HepG2 (cell line): ENCODE results near the gene SCO1. TPM values are rescaled to one million over a fixed set of nuclear protein-coding genes. Genes with fewer than 3 reads are reported as not detected.

Source experiments
- ATAC-seq: fragments of 200-7000 bp; cut with Tn5 transposase; 3 replicates; pipeline ENCODE4 v1.9.1; 2020; ENCODE audit warnings: mild to moderate bottlenecking, moderate library complexity
- BruUV-seq: library from RNA; stranded (reverse); fragments of 400-500 nt; replicated peaks from 2 replicates; lab custom pipeline; 2021; lab: Mats Ljungman, UMichigan
- CTCF ChIA-PET: fragments of 300-600 bp; formaldehyde crosslinking; extraction: SDS; loops from one replicate; lab custom pipeline; 2021; ENCODE audit warnings: low total read pairs, inconsistent platforms, low intra/inter-chr PET ratio; lab: Yijun Ruan, JAX
- POLR2A ChIA-PET: fragments of 350-600 bp; sonication (Branson Sonifier 250); formaldehyde crosslinking; loops from one replicate; lab custom pipeline; 2020; ENCODE audit warnings: antibody characterized with exemption, inconsistent platforms; lab: Yijun Ruan, JAX
- DNase-seq: peaks from one replicate; pipeline ENCODE4 v3.0.0-alpha.2; 2015; ENCODE audit warnings: low spot score
- FAIRE-seq: peaks from 3 replicates; lab custom pipeline; 2011; peaks lifted over from hg19 to GRCh38; lab: Jason Lieb, UNC
- H2AFZ ChIP-seq: one replicate; pipeline ENCODE4 v1.6.1; 2011; ENCODE audit warnings: low read length, inconsistent platforms
- H3K27ac ChIP-seq: fragments of 300-600 bp; 3 replicates; pipeline ENCODE4 v1.8.0; 2011; ENCODE audit warnings: mixed run types, mild to moderate bottlenecking, mixed read lengths, low read length, inconsistent platforms; ENCODE audit not compliant: insufficient read depth; ENCODE audit errors: extremely low read length
- H3K27me3 ChIP-seq, 2 experiments: fragments of 200-600 bp in 1 of 2; 2 replicates in 1 of 2; 3 replicates in 1 of 2; pipeline versions ENCODE4 v1.6.0 to v1.8.0; 2011; ENCODE audit warnings: low read length in 2 of 2, mild to moderate bottlenecking in 2 of 2, moderate library complexity in 2 of 2, inconsistent platforms in 1 of 2; ENCODE audit not compliant: insufficient read depth in 2 of 2, control insufficient read depth in 1 of 2
- H3K36me3 ChIP-seq, 2 experiments: fragments of 200-600 bp in 1 of 2; replicated peaks in 1 of 2; 2 replicates in 1 of 2; 3 replicates in 1 of 2; pipeline versions ENCODE4 v1.5.1 to v1.8.0; 2011; ENCODE audit warnings: low read length in 2 of 2, inconsistent platforms in 1 of 2; ENCODE audit not compliant: insufficient read depth in 2 of 2, control insufficient read depth in 1 of 2
- H3K4me1 ChIP-seq: 2 replicates; pipeline ENCODE4 v1.5.1; 2012; ENCODE audit warnings: low read length, inconsistent platforms; ENCODE audit not compliant: insufficient read depth
- H3K4me2 ChIP-seq: 2 replicates; pipeline ENCODE4 v1.6.0; 2011; ENCODE audit warnings: low read depth, low read length, inconsistent platforms
- H3K4me3 ChIP-seq, 3 experiments: fragments of 200-600 bp in 1 of 3; sonication (generic), shearing (Covaris generic) in 1 of 3; replicated peaks in 1 of 3; 2 replicates each; pipeline ENCODE4 v1.5.1; 2011 to 2016; ENCODE audit warnings: low read length in 3 of 3, inconsistent platforms in 2 of 3, low read depth in 2 of 3, mild to moderate bottlenecking in 2 of 3, control low read depth in 1 of 3, mixed read lengths in 1 of 3; ENCODE audit not compliant: insufficient read depth in 1 of 3
- H3K79me2 ChIP-seq: one replicate; pipeline ENCODE4 v1.6.1; 2011; ENCODE audit warnings: low read length, inconsistent platforms; ENCODE audit not compliant: insufficient read depth
- H3K9ac ChIP-seq: 2 replicates; pipeline ENCODE4 v1.6.0; 2011; ENCODE audit warnings: mild to moderate bottlenecking, low read depth, low read length, inconsistent platforms; ENCODE audit not compliant: insufficient read depth
- H3K9me3 ChIP-seq: 2 replicates; pipeline ENCODE4 v1.5.1; 2012; ENCODE audit warnings: mild to moderate bottlenecking, low read length
- H4K20me1 ChIP-seq: 2 replicates; pipeline ENCODE4 v1.6.0; 2011; ENCODE audit warnings: inconsistent platforms, mild to moderate bottlenecking, low read length, moderate library complexity; ENCODE audit not compliant: insufficient read depth
- HCFC1 ChIP-seq: fragments of 150-350 bp; IDR thresholded peaks from 2 replicates; pipeline ENCODE4 v1.6.1; 2014; ENCODE audit warnings: low read depth, low read length
- JUNB ChIP-seq: sonication (generic); formaldehyde crosslinking; IDR thresholded peaks from 2 replicates; pipeline ENCODE4 v1.8.0; 2022; ENCODE audit warnings: missing genetic modification reagents, mild to moderate bottlenecking, borderline replicate concordance
- MXD4 ChIP-seq: IDR thresholded peaks from 2 replicates; pipeline ENCODE4 v1.6.1; 2016; ENCODE audit warnings: mild to moderate bottlenecking, missing biosample characterization, missing genetic modification reagents
- RBFOX2 ChIP-seq: fragments of 200-400 bp; formaldehyde crosslinking; IDR thresholded peaks from 2 replicates; pipeline ENCODE4 v1.6.1; 2017; ENCODE audit warnings: low read depth, mild to moderate bottlenecking, low read length
- RCOR2 ChIP-seq: IDR thresholded peaks from 2 replicates; pipeline ENCODE4 v1.6.1; 2016; ENCODE audit warnings: missing biosample characterization, missing genetic modification reagents
- RFXANK ChIP-seq: IDR thresholded peaks from 2 replicates; pipeline ENCODE4 v1.6.1; 2016
- SATB2 ChIP-seq: sonication (generic); formaldehyde crosslinking; IDR thresholded peaks from 2 replicates; pipeline ENCODE4 v1.5.0; 2020; ENCODE audit warnings: missing genetic modification reagents
- SIN3B ChIP-seq: fragments of 150-350 bp; IDR thresholded peaks from 2 replicates; pipeline ENCODE4 v1.6.1; 2014; ENCODE audit warnings: low read length
- ZNF138 ChIP-seq: sonication (generic); formaldehyde crosslinking; IDR thresholded peaks from 2 replicates; pipeline ENCODE4 v1.5.0; 2020; ENCODE audit warnings: mild to moderate bottlenecking, low read depth, missing genetic modification reagents
- ZNF652 ChIP-seq: IDR thresholded peaks from 2 replicates; pipeline ENCODE4 v1.6.1; 2016; ENCODE audit warnings: low read depth, borderline replicate concordance
- ZNF773 ChIP-seq: sonication (generic); formaldehyde crosslinking; IDR thresholded peaks from 2 replicates; pipeline ENCODE4 v1.4.0; 2020; ENCODE audit warnings: missing genetic modification reagents, borderline replicate concordance
- WGBS: methylation state at CpG from one replicate; pipeline ENCODE4 v1.1.6; 2017; ENCODE audit warnings: low lambda C conversion rate; 5-methylcytosine and 5-hydroxymethylcytosine counted together
- in situ Hi-C: cut with HindIII; loops from 2 replicates; pipeline ENCODE4 v1.10.0; 2017; ENCODE audit warnings: low pct_unique_long_range_greater_than_20kb; ENCODE audit not compliant: extremely low pct_ligation_motif_present
- intact Hi-C: fragments of 100-400 bp; cut with micrococcal nuclease; formaldehyde crosslinking; loops from one replicate; pipeline ENCODE4 v1.10.0; 2022; ENCODE audit not compliant: unreplicated experiment
- polyA plus RNA-seq, 8 experiments: library from polyadenylated mRNA; depleted of rRNA in 3 of 8; stranded (reverse) in 7 of 8; unstranded in 1 of 8; fragments of >200 nt; fragmentation: Illumina TruSeq in 4 of 8; extraction: Trizol in 4 of 8; gene quantifications; 2 replicates each; pipeline versions ENCODE4 v1.2.1 to v1.2.3, GENCODE V29; 2011 to 2016; ENCODE audit warnings: low read depth in 4 of 8, missing spikeins in 1 of 8, mixed read lengths in 1 of 8; ENCODE audit not compliant: insufficient read depth in 1 of 8
- total RNA-seq, 5 experiments: library from RNA; depleted of rRNA; stranded (reverse); fragments of >200 nt; fragmentation: Illumina TruSeq; extraction: Trizol; gene quantifications; 2 replicates each; pipeline ENCODE4 v1.2.3, GENCODE V29; 2016; ENCODE audit warnings: low read depth in 1 of 5
- TF ChIP-seq, protein P1 (sequence below): sonication (generic); formaldehyde crosslinking; IDR thresholded peaks from 2 replicates; pipeline ENCODE4 v1.4.0; 2020; ENCODE audit warnings: missing genetic modification reagents
- TF ChIP-seq, protein P2 (sequence below): sonication (generic); formaldehyde crosslinking; IDR thresholded peaks from 2 replicates; pipeline ENCODE4 v1.4.0; 2020; ENCODE audit warnings: missing genetic modification reagents
- TF ChIP-seq, protein P3 (sequence below): sonication (generic); formaldehyde crosslinking; IDR thresholded peaks from 2 replicates; pipeline ENCODE4 v1.5.1; 2020; ENCODE audit warnings: mild to moderate bottlenecking, missing genetic modification reagents, borderline replicate concordance
- TF ChIP-seq, protein P4 (sequence below): IDR thresholded peaks from 2 replicates; pipeline ENCODE4 v1.6.1; 2016; ENCODE audit warnings: low read depth, borderline replicate concordance

Gene SCO1
- total and polyA plus RNA-seq, 2 of the 13 experiments (the other 11 are each of a cell fraction or from before 2014, with no cell fraction given): 11.4 to 50.3 TPM

DNA sequence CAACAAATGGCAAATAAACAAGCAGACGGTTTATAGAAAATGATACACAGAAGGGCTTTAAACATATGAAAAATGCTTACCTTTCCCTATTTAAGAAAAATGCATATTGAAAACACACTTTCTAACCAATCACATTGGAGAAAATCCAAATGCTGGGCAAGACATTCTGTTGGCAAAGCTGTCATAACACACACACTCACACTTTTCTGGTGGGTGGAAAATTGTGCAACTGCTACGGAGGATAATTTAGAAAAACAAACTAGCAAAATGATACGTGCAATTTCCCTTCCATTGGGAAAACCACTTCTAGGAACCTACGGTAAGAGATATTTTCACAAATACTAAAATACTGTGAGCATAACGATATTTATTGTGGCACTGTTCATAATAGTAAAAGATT, 30.4 kb downstream of the SCO1 start:
- no peak overlapping the region for H3K9ac ChIP-seq
- H3K79me2 ChIP-seq: no peaks in the 10 kb centered on the region
- H3K27me3 ChIP-seq: no peaks in the 10 kb centered on the region
- H3K27ac ChIP-seq: no peak overlapping the region
- H4K20me1 ChIP-seq: no peaks in the 10 kb centered on the region
- H3K9me3 ChIP-seq: no peaks in the 10 kb centered on the region
- no peak overlapping the region for H2AFZ ChIP-seq
- 84% methylated on average over 5 of the region's 5 CpGs for WGBS
- no peaks in the 10 kb centered on the region for H3K4me1 ChIP-seq
- FAIRE-seq (no peak), ATAC-seq (no peak), DNase-seq (no peak)
- ChIA-PET POLR2A (no interaction called here), CTCF (no interaction called here)
- H3K4me3 ChIP-seq: no peak overlapping the region
- intact Hi-C loops: no loop called here
- no TSS peak for BruUV-seq
- TF ChIP-seq RFXANK (CRISPR knock-in tag): no peak
- TF ChIP-seq JUNB (CRISPR knock-in tag): no peak
- TF ChIP-seq, protein P1, sequence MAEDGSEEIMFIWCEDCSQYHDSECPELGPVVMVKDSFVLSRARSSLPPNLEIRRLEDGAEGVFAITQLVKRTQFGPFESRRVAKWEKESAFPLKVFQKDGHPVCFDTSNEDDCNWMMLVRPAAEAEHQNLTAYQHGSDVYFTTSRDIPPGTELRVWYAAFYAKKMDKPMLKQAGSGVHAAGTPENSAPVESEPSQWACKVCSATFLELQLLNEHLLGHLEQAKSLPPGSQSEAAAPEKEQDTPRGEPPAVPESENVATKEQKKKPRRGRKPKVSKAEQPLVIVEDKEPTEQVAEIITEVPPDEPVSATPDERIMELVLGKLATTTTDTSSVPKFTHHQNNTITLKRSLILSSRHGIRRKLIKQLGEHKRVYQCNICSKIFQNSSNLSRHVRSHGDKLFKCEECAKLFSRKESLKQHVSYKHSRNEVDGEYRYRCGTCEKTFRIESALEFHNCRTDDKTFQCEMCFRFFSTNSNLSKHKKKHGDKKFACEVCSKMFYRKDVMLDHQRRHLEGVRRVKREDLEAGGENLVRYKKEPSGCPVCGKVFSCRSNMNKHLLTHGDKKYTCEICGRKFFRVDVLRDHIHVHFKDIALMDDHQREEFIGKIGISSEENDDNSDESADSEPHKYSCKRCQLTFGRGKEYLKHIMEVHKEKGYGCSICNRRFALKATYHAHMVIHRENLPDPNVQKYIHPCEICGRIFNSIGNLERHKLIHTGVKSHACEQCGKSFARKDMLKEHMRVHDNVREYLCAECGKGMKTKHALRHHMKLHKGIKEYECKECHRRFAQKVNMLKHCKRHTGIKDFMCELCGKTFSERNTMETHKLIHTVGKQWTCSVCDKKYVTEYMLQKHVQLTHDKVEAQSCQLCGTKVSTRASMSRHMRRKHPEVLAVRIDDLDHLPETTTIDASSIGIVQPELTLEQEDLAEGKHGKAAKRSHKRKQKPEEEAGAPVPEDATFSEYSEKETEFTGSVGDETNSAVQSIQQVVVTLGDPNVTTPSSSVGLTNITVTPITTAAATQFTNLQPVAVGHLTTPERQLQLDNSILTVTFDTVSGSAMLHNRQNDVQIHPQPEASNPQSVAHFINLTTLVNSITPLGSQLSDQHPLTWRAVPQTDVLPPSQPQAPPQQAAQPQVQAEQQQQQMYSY (CRISPR knock-in tag): no peak
- no peak for TF ChIP-seq MXD4 (CRISPR knock-in tag)
- no peak for TF ChIP-seq ZNF138 (CRISPR knock-in tag)
- TF ChIP-seq, protein P2, sequence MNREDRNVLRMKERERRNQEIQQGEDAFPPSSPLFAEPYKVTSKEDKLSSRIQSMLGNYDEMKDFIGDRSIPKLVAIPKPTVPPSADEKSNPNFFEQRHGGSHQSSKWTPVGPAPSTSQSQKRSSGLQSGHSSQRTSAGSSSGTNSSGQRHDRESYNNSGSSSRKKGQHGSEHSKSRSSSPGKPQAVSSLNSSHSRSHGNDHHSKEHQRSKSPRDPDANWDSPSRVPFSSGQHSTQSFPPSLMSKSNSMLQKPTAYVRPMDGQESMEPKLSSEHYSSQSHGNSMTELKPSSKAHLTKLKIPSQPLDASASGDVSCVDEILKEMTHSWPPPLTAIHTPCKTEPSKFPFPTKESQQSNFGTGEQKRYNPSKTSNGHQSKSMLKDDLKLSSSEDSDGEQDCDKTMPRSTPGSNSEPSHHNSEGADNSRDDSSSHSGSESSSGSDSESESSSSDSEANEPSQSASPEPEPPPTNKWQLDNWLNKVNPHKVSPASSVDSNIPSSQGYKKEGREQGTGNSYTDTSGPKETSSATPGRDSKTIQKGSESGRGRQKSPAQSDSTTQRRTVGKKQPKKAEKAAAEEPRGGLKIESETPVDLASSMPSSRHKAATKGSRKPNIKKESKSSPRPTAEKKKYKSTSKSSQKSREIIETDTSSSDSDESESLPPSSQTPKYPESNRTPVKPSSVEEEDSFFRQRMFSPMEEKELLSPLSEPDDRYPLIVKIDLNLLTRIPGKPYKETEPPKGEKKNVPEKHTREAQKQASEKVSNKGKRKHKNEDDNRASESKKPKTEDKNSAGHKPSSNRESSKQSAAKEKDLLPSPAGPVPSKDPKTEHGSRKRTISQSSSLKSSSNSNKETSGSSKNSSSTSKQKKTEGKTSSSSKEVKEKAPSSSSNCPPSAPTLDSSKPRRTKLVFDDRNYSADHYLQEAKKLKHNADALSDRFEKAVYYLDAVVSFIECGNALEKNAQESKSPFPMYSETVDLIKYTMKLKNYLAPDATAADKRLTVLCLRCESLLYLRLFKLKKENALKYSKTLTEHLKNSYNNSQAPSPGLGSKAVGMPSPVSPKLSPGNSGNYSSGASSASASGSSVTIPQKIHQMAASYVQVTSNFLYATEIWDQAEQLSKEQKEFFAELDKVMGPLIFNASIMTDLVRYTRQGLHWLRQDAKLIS (CRISPR knock-in tag): no peak
- no peak for TF ChIP-seq RCOR2 (CRISPR knock-in tag)
- TF ChIP-seq RBFOX2: no peak
- TF ChIP-seq ZNF652: no peak
- TF ChIP-seq, protein P3, sequence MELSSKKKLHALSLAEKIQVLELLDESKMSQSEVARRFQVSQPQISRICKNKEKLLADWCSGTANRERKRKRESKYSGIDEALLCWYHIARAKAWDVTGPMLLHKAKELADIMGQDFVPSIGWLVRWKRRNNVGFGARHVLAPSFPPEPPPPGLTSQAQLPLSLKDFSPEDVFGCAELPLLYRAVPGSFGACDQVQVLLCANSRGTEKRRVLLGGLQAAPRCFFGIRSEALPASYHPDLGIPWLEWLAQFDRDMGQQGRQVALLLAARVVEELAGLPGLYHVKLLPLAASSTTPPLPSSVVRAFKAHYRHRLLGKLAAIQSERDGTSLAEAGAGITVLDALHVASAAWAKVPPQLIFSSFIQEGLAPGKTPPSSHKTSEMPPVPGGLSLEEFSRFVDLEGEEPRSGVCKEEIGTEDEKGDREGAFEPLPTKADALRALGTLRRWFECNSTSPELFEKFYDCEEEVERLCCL: no peak
- TF ChIP-seq, protein P4, sequence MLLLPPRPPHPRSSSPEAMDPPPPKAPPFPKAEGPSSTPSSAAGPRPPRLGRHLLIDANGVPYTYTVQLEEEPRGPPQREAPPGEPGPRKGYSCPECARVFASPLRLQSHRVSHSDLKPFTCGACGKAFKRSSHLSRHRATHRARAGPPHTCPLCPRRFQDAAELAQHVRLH (CRISPR knock-in tag): no peak
- no peak for TF ChIP-seq ZNF773 (CRISPR knock-in tag)
- no peak for TF ChIP-seq HCFC1
- TF ChIP-seq SATB2: no peak
- TF ChIP-seq SIN3B: no peak
- no peak overlapping the region for H3K4me2 ChIP-seq
- in situ Hi-C loops: no loop called here
- no peaks in the 10 kb centered on the region; a peak in 1 of 5 replicates for H3K36me3 ChIP-seq
